ENCODE measurements around the gene KRT39.

The KRT39 gene

GRCh38 chr17:40958086-40958953 is 8.4 kb downstream of the KRT39 start:
- H3K4me1 ChIP-seq (ENCODE audit: control insufficient read depth, insufficient read depth, low read length): peaks cover 18% of the 10 kb centered on the region
- H3K4me3 ChIP-seq (ENCODE audit: low read depth, low read length): no peak overlapping the region
- H3K36me3 ChIP-seq (ENCODE audit: control insufficient read depth, insufficient read depth, low read length): no peaks in the 10 kb centered on the region
- no peak overlapping the region for H3K27ac ChIP-seq (ENCODE audit: low read depth, low read length)
- H3K9ac ChIP-seq (ENCODE audit: low read length): no peak overlapping the region
- H3K27me3 ChIP-seq (ENCODE audit: control insufficient read depth, insufficient read depth, low read length): no peaks in the 10 kb centered on the region
- H3K9me3 ChIP-seq (ENCODE audit: control insufficient read depth, insufficient read depth, low read depth, low read length): no peaks in the 10 kb centered on the region

GRCh38 chr17:40956401-40957254 is 10.1 kb downstream of the KRT39 start:
- no peaks in the 10 kb centered on the region for H3K9me3 ChIP-seq (ENCODE audit: control insufficient read depth, insufficient read depth, low read depth, low read length)
- H3K27me3 ChIP-seq (ENCODE audit: control insufficient read depth, insufficient read depth, low read length): no peaks in the 10 kb centered on the region
- H3K4me1 ChIP-seq (ENCODE audit: control insufficient read depth, insufficient read depth, low read length): peaks cover 18% of the 10 kb centered on the region
- no peak overlapping the region for H3K27ac ChIP-seq (ENCODE audit: low read depth, low read length)
- no peak overlapping the region for H3K4me3 ChIP-seq (ENCODE audit: low read depth, low read length)
- H3K36me3 ChIP-seq (ENCODE audit: control insufficient read depth, insufficient read depth, low read length): no peaks in the 10 kb centered on the region
- H3K9ac ChIP-seq (ENCODE audit: low read length): no peak overlapping the region

- peaks cover 18% of the 10 kb centered on the region for H3K4me1 ChIP-seq (ENCODE audit: control insufficient read depth, insufficient read depth, low read length)
- no peak overlapping the region for H3K9ac ChIP-seq (ENCODE audit: low read length)
- no peak overlapping the region for H3K4me3 ChIP-seq (ENCODE audit: low read depth, low read length)
- no peak overlapping the region for H3K27ac ChIP-seq (ENCODE audit: low read depth, low read length)
- H3K27me3 ChIP-seq (ENCODE audit: control insufficient read depth, insufficient read depth, low read length): no peaks in the 10 kb centered on the region
- no peaks in the 10 kb centered on the region for H3K9me3 ChIP-seq (ENCODE audit: control insufficient read depth, insufficient read depth, low read depth, low read length)
- H3K36me3 ChIP-seq (ENCODE audit: control insufficient read depth, insufficient read depth, low read length): no peaks in the 10 kb centered on the region
Measured at GRCh38 chr17:40953881-40954280, 12.9 kb downstream of the KRT39 start.

GRCh38 chr17:40952661-40953060 is 14.1 kb downstream of the KRT39 start:
- no peak overlapping the region for H3K27ac ChIP-seq (ENCODE audit: low read depth, low read length)
- no peaks in the 10 kb centered on the region for H3K27me3 ChIP-seq (ENCODE audit: control insufficient read depth, insufficient read depth, low read length)
- H3K9ac ChIP-seq (ENCODE audit: low read length): no peak overlapping the region
- no peaks in the 10 kb centered on the region for H3K36me3 ChIP-seq (ENCODE audit: control insufficient read depth, insufficient read depth, low read length)
- H3K9me3 ChIP-seq (ENCODE audit: control insufficient read depth, insufficient read depth, low read depth, low read length): no peaks in the 10 kb centered on the region
- H3K4me3 ChIP-seq (ENCODE audit: low read depth, low read length): no peak overlapping the region
- peaks cover 9% of the 10 kb centered on the region; the same call in 1 of the 2 replicates for H3K4me1 ChIP-seq (ENCODE audit: control insufficient read depth, insufficient read depth, low read length)

- H3K9ac ChIP-seq (ENCODE audit: low read length): no peak overlapping the region
- no peak overlapping the region for H3K27ac ChIP-seq (ENCODE audit: low read depth, low read length)
Measured at GRCh38 chr17:40952154-40952553, 14.6 kb downstream of the KRT39 start.

GRCh38 chr17:40951011-40951622 is 15.6 kb downstream of the KRT39 start:
- Histone ChIP-seq H3K9me3 (ENCODE audit: control insufficient read depth, insufficient read depth, low read depth, low read length) (no peaks in the 10 kb centered on the region), H3K4me3 (ENCODE audit: low read depth, low read length) (no peak overlapping the region), H3K4me1 (ENCODE audit: control insufficient read depth, insufficient read depth, low read length) (no peaks in the 10 kb centered on the region; the same call in 1 of the 2 replicates), H3K36me3 (ENCODE audit: control insufficient read depth, insufficient read depth, low read length) (no peaks in the 10 kb centered on the region), H3K9ac (ENCODE audit: low read length) (no peak overlapping the region), H3K27ac (ENCODE audit: low read depth, low read length) (no peak overlapping the region), H3K27me3 (ENCODE audit: control insufficient read depth, insufficient read depth, low read length) (no peaks in the 10 kb centered on the region)

More at GRCh38 chr17:40952154-40952553, 14.6 kb downstream of the KRT39 start:
- H3K36me3 ChIP-seq (ENCODE audit: control insufficient read depth, insufficient read depth, low read length): no peaks in the 10 kb centered on the region
- H3K4me3 ChIP-seq (ENCODE audit: low read depth, low read length): no peak overlapping the region
- H3K9me3 ChIP-seq (ENCODE audit: control insufficient read depth, insufficient read depth, low read depth, low read length): no peaks in the 10 kb centered on the region
- H3K27me3 ChIP-seq (ENCODE audit: control insufficient read depth, insufficient read depth, low read length): no peaks in the 10 kb centered on the region
- peaks cover 4% of the 10 kb centered on the region; the same call in 1 of the 2 replicates for H3K4me1 ChIP-seq (ENCODE audit: control insufficient read depth, insufficient read depth, low read length)

- H3K9ac ChIP-seq (ENCODE audit: low read length): no peak overlapping the region
- no peak overlapping the region for H3K27ac ChIP-seq (ENCODE audit: low read depth, low read length)
- no peak overlapping the region for H3K4me3 ChIP-seq (ENCODE audit: low read depth, low read length)
- no peaks in the 10 kb centered on the region for H3K36me3 ChIP-seq (ENCODE audit: control insufficient read depth, insufficient read depth, low read length)
- H3K4me1 ChIP-seq (ENCODE audit: control insufficient read depth, insufficient read depth, low read length): no peaks in the 10 kb centered on the region; the same call in 1 of the 2 replicates
- H3K27me3 ChIP-seq (ENCODE audit: control insufficient read depth, insufficient read depth, low read length): no peaks in the 10 kb centered on the region
- no peaks in the 10 kb centered on the region for H3K9me3 ChIP-seq (ENCODE audit: control insufficient read depth, insufficient read depth, low read depth, low read length)
Measured at GRCh38 chr17:40950176-40950575, 16.6 kb downstream of the KRT39 start.

GRCh38 chr17:40949418-40949817 is 17.3 kb downstream of the KRT39 start:
- H3K27ac ChIP-seq (ENCODE audit: low read depth, low read length): no peak overlapping the region
- no peaks in the 10 kb centered on the region; the same call in 1 of the 2 replicates for H3K4me1 ChIP-seq (ENCODE audit: control insufficient read depth, insufficient read depth, low read length)
- H3K9ac ChIP-seq (ENCODE audit: low read length): no peak overlapping the region
- no peaks in the 10 kb centered on the region for H3K9me3 ChIP-seq (ENCODE audit: control insufficient read depth, insufficient read depth, low read depth, low read length)
- no peaks in the 10 kb centered on the region for H3K27me3 ChIP-seq (ENCODE audit: control insufficient read depth, insufficient read depth, low read length)
- no peaks in the 10 kb centered on the region for H3K36me3 ChIP-seq (ENCODE audit: control insufficient read depth, insufficient read depth, low read length)
- no peak overlapping the region for H3K4me3 ChIP-seq (ENCODE audit: low read depth, low read length)

- Histone ChIP-seq H3K36me3 (ENCODE audit: control insufficient read depth, insufficient read depth, low read length) (no peaks in the 10 kb centered on the region), H3K4me1 (ENCODE audit: control insufficient read depth, insufficient read depth, low read length) (no peaks in the 10 kb centered on the region; the same call in 1 of the 2 replicates), H3K9me3 (ENCODE audit: control insufficient read depth, insufficient read depth, low read depth, low read length) (no peaks in the 10 kb centered on the region), H3K9ac (ENCODE audit: low read length) (no peak overlapping the region), H3K4me3 (ENCODE audit: low read depth, low read length) (no peak overlapping the region), H3K27me3 (ENCODE audit: control insufficient read depth, insufficient read depth, low read length) (no peaks in the 10 kb centered on the region), H3K27ac (ENCODE audit: low read depth, low read length) (no peak overlapping the region)
Measured at GRCh38 chr17:40947929-40948328, 18.8 kb downstream of the KRT39 start.

- H3K9ac ChIP-seq (ENCODE audit: low read length): no peak overlapping the region
- H3K4me3 ChIP-seq (ENCODE audit: low read depth, low read length): no peak overlapping the region
- no peaks in the 10 kb centered on the region for H3K4me1 ChIP-seq (ENCODE audit: control insufficient read depth, insufficient read depth, low read length)
- H3K36me3 ChIP-seq (ENCODE audit: control insufficient read depth, insufficient read depth, low read length): no peaks in the 10 kb centered on the region
- no peaks in the 10 kb centered on the region for H3K27me3 ChIP-seq (ENCODE audit: control insufficient read depth, insufficient read depth, low read length)
- no peak overlapping the region for H3K27ac ChIP-seq (ENCODE audit: low read depth, low read length)
- no peaks in the 10 kb centered on the region for H3K9me3 ChIP-seq (ENCODE audit: control insufficient read depth, insufficient read depth, low read depth, low read length)
Measured at GRCh38 chr17:40945414-40945813, 21.3 kb downstream of the KRT39 start.

All from HUES6 (cell line).